ENCODE data around the gene S100A16.
"Not testable (repeated sequence)": the region's sequence is repeated elsewhere in the genome, so short reads cannot be mapped to it uniquely, and the experiment has no call there.

- TF ChIP-seq, protein P1, sequence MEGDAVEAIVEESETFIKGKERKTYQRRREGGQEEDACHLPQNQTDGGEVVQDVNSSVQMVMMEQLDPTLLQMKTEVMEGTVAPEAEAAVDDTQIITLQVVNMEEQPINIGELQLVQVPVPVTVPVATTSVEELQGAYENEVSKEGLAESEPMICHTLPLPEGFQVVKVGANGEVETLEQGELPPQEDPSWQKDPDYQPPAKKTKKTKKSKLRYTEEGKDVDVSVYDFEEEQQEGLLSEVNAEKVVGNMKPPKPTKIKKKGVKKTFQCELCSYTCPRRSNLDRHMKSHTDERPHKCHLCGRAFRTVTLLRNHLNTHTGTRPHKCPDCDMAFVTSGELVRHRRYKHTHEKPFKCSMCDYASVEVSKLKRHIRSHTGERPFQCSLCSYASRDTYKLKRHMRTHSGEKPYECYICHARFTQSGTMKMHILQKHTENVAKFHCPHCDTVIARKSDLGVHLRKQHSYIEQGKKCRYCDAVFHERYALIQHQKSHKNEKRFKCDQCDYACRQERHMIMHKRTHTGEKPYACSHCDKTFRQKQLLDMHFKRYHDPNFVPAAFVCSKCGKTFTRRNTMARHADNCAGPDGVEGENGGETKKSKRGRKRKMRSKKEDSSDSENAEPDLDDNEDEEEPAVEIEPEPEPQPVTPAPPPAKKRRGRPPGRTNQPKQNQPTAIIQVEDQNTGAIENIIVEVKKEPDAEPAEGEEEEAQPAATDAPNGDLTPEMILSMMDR (IDR thresholded peaks at IDR 0.05 in 2 of 3, conservative IDR thresholded peaks at IDR 0.05 in 1 of 3; ENCODE audit: insufficient read depth in 2 of 3, low read depth in 1 of 3, low read length in 3 of 3), result not testable (repeated sequence)
- TF ChIP-seq, protein P2, sequence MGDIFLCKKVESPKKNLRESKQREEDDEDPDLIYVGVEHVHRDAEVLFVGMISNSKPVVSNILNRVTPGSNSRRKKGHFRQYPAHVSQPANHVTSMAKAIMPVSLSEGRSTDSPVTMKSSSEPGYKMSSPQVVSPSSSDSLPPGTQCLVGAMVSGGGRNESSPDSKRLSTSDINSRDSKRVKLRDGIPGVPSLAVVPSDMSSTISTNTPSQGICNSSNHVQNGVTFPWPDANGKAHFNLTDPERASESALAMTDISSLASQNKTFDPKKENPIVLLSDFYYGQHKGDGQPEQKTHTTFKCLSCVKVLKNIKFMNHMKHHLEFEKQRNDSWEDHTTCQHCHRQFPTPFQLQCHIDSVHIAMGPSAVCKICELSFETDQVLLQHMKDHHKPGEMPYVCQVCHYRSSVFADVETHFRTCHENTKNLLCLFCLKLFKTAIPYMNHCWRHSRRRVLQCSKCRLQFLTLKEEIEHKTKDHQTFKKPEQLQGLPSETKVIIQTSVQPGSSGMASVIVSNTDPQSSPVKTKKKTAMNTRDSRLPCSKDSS (IDR thresholded peaks at IDR 0.05; ENCODE audit: low read depth, partially characterized antibody), result not testable (repeated sequence)
- TF ChIP-seq KLF13 (tag; IDR thresholded peaks at IDR 0.05; ENCODE audit: borderline replicate concordance, low read depth); TEAD4 (IDR thresholded peaks at IDR 0.05; ENCODE audit: low read length); TEAD4 (CRISPR knock-in tag; IDR thresholded peaks at IDR 0.05; ENCODE audit: borderline replicate concordance); CREB5 (CRISPR knock-in tag; IDR thresholded peaks at IDR 0.05); OTX1 (CRISPR knock-in tag; IDR thresholded peaks at IDR 0.05); ZNF175 (CRISPR knock-in tag; IDR thresholded peaks at IDR 0.05; ENCODE audit: low read depth); CAMTA2 (CRISPR knock-in tag; conservative IDR thresholded peaks at IDR 0.05): not testable (repeated sequence)
- TF ChIP-seq, protein P3, sequence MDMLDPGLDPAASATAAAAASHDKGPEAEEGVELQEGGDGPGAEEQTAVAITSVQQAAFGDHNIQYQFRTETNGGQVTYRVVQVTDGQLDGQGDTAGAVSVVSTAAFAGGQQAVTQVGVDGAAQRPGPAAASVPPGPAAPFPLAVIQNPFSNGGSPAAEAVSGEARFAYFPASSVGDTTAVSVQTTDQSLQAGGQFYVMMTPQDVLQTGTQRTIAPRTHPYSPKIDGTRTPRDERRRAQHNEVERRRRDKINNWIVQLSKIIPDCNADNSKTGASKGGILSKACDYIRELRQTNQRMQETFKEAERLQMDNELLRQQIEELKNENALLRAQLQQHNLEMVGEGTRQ (CRISPR knock-in tag; IDR thresholded peaks at IDR 0.05), result not testable (repeated sequence)
- TF ChIP-seq, protein P4, sequence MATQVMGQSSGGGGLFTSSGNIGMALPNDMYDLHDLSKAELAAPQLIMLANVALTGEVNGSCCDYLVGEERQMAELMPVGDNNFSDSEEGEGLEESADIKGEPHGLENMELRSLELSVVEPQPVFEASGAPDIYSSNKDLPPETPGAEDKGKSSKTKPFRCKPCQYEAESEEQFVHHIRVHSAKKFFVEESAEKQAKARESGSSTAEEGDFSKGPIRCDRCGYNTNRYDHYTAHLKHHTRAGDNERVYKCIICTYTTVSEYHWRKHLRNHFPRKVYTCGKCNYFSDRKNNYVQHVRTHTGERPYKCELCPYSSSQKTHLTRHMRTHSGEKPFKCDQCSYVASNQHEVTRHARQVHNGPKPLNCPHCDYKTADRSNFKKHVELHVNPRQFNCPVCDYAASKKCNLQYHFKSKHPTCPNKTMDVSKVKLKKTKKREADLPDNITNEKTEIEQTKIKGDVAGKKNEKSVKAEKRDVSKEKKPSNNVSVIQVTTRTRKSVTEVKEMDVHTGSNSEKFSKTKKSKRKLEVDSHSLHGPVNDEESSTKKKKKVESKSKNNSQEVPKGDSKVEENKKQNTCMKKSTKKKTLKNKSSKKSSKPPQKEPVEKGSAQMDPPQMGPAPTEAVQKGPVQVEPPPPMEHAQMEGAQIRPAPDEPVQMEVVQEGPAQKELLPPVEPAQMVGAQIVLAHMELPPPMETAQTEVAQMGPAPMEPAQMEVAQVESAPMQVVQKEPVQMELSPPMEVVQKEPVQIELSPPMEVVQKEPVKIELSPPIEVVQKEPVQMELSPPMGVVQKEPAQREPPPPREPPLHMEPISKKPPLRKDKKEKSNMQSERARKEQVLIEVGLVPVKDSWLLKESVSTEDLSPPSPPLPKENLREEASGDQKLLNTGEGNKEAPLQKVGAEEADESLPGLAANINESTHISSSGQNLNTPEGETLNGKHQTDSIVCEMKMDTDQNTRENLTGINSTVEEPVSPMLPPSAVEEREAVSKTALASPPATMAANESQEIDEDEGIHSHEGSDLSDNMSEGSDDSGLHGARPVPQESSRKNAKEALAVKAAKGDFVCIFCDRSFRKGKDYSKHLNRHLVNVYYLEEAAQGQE (IDR thresholded peaks at IDR 0.05; ENCODE audit: borderline replicate concordance), result not testable (repeated sequence)
- TF ChIP-seq, protein P4 (CRISPR knock-in tag; IDR thresholded peaks at IDR 0.05; ENCODE audit: low read depth), result not testable (repeated sequence)
Measured at GRCh38 chr1:153575497-153575896, 37.4 kb downstream of the S100A16 start.

All from K562 (cell line).